Stimulated activated CD8-positive, alpha-beta memory T cell treated with anti-CD3 and anti-CD28 coated beads, Interleukin-7, amount 100 ng/mL, for 4 hours (primary cell): Measurements from ENCODE around the gene SLC35F5.
"Not testable (repeated sequence)": the region's sequence is repeated elsewhere in the genome, so short reads cannot be mapped to it uniquely, and the experiment has no call there.

Experiments used
- DNase-seq, 2 donors: peaks; one replicate each; pipeline ENCODE4 v3.0.0-alpha.2; 2020; ENCODE audit warnings: low read depth in 2 of 2

SLC35F5 gene

GRCh38 chr2:113756355-113757137 lies at the start of gene SLC35F5:
Gene SLC35F5, minus strand, starts transcription at chr2:113756642. Its CDS starts 233 bp downstream, at chr2:113756409.
- DNase-seq = peak; percentile 72 to 87

- DNase-seq = no peak
Observed at GRCh38 chr2:113799375-113799774, 42.9 kb upstream of the SLC35F5 start.

GRCh38 chr2:113797237-113797636 lies 40.8 kb upstream of the SLC35F5 start:
- no peak for DNase-seq

- no peak for DNase-seq
Observed at GRCh38 chr2:113796592-113797175, 40.2 kb upstream of the SLC35F5 start.

GRCh38 chr2:113795405-113795920 lies 39.0 kb upstream of the SLC35F5 start:
- no peak for DNase-seq

- no peak for DNase-seq
Observed at GRCh38 chr2:113791697-113792590, 35.5 kb upstream of the SLC35F5 start.

- DNase-seq = no peak
Observed at GRCh38 chr2:113784823-113785744, 28.6 kb upstream of the SLC35F5 start.

- DNase-seq = no peak
Observed at GRCh38 chr2:113780472-113780871, 24.0 kb upstream of the SLC35F5 start.

- no peak for DNase-seq
Observed at GRCh38 chr2:113777371-113777770, 20.9 kb upstream of the SLC35F5 start.

GRCh38 chr2:113776949-113777348 lies 20.5 kb upstream of the SLC35F5 start:
- no peak for DNase-seq

GRCh38 chr2:113774616-113775015 lies 18.2 kb upstream of the SLC35F5 start:
- not testable (repeated sequence) for DNase-seq

- no peak for DNase-seq
Observed at GRCh38 chr2:113770929-113771328, 14.5 kb upstream of the SLC35F5 start.

- DNase-seq = no peak
Observed at GRCh38 chr2:113769555-113769954, 13.1 kb upstream of the SLC35F5 start.

GRCh38 chr2:113768770-113769169 lies 12.3 kb upstream of the SLC35F5 start:
- DNase-seq = no peak

- DNase-seq = no peak
Observed at GRCh38 chr2:113767811-113768460, 11.5 kb upstream of the SLC35F5 start.

GRCh38 chr2:113765276-113765675 lies 8.8 kb upstream of the SLC35F5 start:
- no peak for DNase-seq

- no peak for DNase-seq
Observed at GRCh38 chr2:113762377-113763118, 6.1 kb upstream of the SLC35F5 start.

- DNase-seq = no peak
Observed at GRCh38 chr2:113760400-113760799, 4.0 kb upstream of the SLC35F5 start.

- DNase-seq = no peak
Observed at GRCh38 chr2:113757138-113757657, 756 bp upstream of the SLC35F5 start.
